ENCODE measurements around the gene ABCC5. TPM values are rescaled to one million over a fixed set of nuclear protein-coding genes. Genes with fewer than 3 reads are reported as not detected.

The ABCC5 gene
- total and polyA plus RNA-seq, 7 donors: 13.8 to 39.6 (median 22.0) TPM

- Histone ChIP-seq H3K36me3 (no peaks in the 10 kb centered on the region), H3K27me3 (no peaks in the 10 kb centered on the region), H3K9me3 (no peaks in the 10 kb centered on the region), H3K4me3 (no peak overlapping the region), H3K4me1 (peaks cover 0 to 8% (median 0%) of the 10 kb centered on the region in 4 donors), H3K27ac (no peak overlapping the region)
- no peak for DNase-seq
- intact Hi-C loops (cut with DNase I): no loop called here
- TF ChIP-seq POLR2AphosphoS5 (IDR thresholded peaks at IDR 0.05) (no peak), EP300 (IDR thresholded peaks at IDR 0.05) (no peak), CTCF (IDR thresholded peaks at IDR 0.05) (no peak), POLR2A (IDR thresholded peaks at IDR 0.05) (no peak)
Observed at GRCh38 chr3:183875411-183875810, 142.3 kb downstream of the ABCC5 start.

- Histone ChIP-seq H3K27ac (no peak overlapping the region), H3K4me1 (peaks cover 0 to 8% (median 0%) of the 10 kb centered on the region in 4 donors), H3K9me3 (no peaks in the 10 kb centered on the region), H3K36me3 (no peaks in the 10 kb centered on the region), H3K27me3 (no peaks in the 10 kb centered on the region), H3K4me3 (no peak overlapping the region)
- intact Hi-C loops (cut with DNase I): no loop called here
- no peak for DNase-seq
- no peak for TF ChIP-seq CTCF (IDR thresholded peaks at IDR 0.05)
- TF ChIP-seq EP300 (IDR thresholded peaks at IDR 0.05): no peak
- TF ChIP-seq POLR2A (IDR thresholded peaks at IDR 0.05): no peak
- TF ChIP-seq POLR2AphosphoS5 (IDR thresholded peaks at IDR 0.05): no peak
- 78 to 92% methylated on average over 3 of the region's 3 CpGs for WGBS, 2 donors
Observed at GRCh38 chr3:183873914-183874313, 143.8 kb downstream of the ABCC5 start.

GRCh38 chr3:183871541-183871940, 146.1 kb downstream of the ABCC5 start:
- peaks cover 0 to 8% (median 0%) of the 10 kb centered on the region in 4 donors for H3K4me1 ChIP-seq
- H3K27ac ChIP-seq: no peak overlapping the region
- peaks cover 0 to 13% (median 5%) of the 10 kb centered on the region in 4 donors for H3K36me3 ChIP-seq
- no peaks in the 10 kb centered on the region for H3K27me3 ChIP-seq
- 80 to 90% methylated on average over 2 of the region's 2 CpGs for WGBS, 2 donors
- no peak overlapping the region for H3K4me3 ChIP-seq
- intact Hi-C loops (cut with DNase I): no loop called here
- TF ChIP-seq POLR2A (IDR thresholded peaks at IDR 0.05) (no peak), POLR2AphosphoS5 (IDR thresholded peaks at IDR 0.05) (no peak), CTCF (IDR thresholded peaks at IDR 0.05) (no peak), EP300 (IDR thresholded peaks at IDR 0.05) (no peak)
- no peaks in the 10 kb centered on the region for H3K9me3 ChIP-seq
- no peak for DNase-seq

- H3K9me3 ChIP-seq: no peaks in the 10 kb centered on the region
- DNase-seq: no peak
Observed at GRCh38 chr3:183870563-183870962, 147.1 kb downstream of the ABCC5 start.

More at GRCh38 chr3:183870563-183870962, 147.1 kb downstream of the ABCC5 start:
- Histone ChIP-seq H3K27ac (no peak overlapping the region), H3K27me3 (no peaks in the 10 kb centered on the region), H3K4me1 (peaks cover 0 to 2% (median 0%) of the 10 kb centered on the region in 4 donors), H3K36me3 (peaks cover 0 to 23% (median 9%) of the 10 kb centered on the region in 4 donors), H3K4me3 (no peak overlapping the region)
- intact Hi-C loops (cut with DNase I): no loop called here
- 72 to 95% methylated on average over 3 of the region's 3 CpGs for WGBS, 2 donors
- TF ChIP-seq POLR2AphosphoS5 (IDR thresholded peaks at IDR 0.05) (no peak), EP300 (IDR thresholded peaks at IDR 0.05) (no peak), CTCF (IDR thresholded peaks at IDR 0.05) (no peak), POLR2A (IDR thresholded peaks at IDR 0.05) (no peak)

Small RNA genes within 50 kb of the gene (small RNA-seq; reads per million reads assigned to genes)
- gene MIR4448: 0 reads per million in 3 donors

Other genes starting within 250 kb of the ABCC5 start
- gene MAP6D1, start 192.3 kb downstream of the ABCC5 start, total RNA-seq: 1 to 10 TPM in 1 of 4 donors, under 1 TPM in 2, not detected in 1; 0.55 to 2.1 (median 0.71) TPM
- under 1 TPM in 1 of 3 donors, not detected in 2; 0.34 TPM for gene MAP6D1, start 192.3 kb downstream of the ABCC5 start, polyA plus RNA-seq
- gene PARL, start 133.0 kb downstream of the ABCC5 start, total RNA-seq: 10 to 100 TPM; 52.1 to 87.9 (median 67.4) TPM
- gene PARL, start 133.0 kb downstream of the ABCC5 start, polyA plus RNA-seq: 10 to 100 TPM; 54.7 to 61.7 (median 58.3) TPM
- not detected for gene HTR3D, start 13.9 kb upstream of the ABCC5 start, total RNA-seq
- gene HTR3D, start 13.9 kb upstream of the ABCC5 start, polyA plus RNA-seq: not detected
- not detected for gene HTR3C, start 35.2 kb upstream of the ABCC5 start, total RNA-seq
- gene HTR3C, start 35.2 kb upstream of the ABCC5 start, polyA plus RNA-seq: under 1 TPM in 2 of 3 donors, not detected in 1; 0.19 to 0.60 TPM
- not detected for gene HTR3E, start 79.2 kb upstream of the ABCC5 start, total RNA-seq
- 1 to 10 TPM in 1 of 3 donors, under 1 TPM in 1, not detected in 1; 0.54 to 1.2 TPM for gene HTR3E, start 79.2 kb upstream of the ABCC5 start, polyA plus RNA-seq
- 10 to 100 TPM; 26.0 to 43.5 (median 31.3) TPM for gene EIF2B5, start 117.5 kb upstream of the ABCC5 start, total RNA-seq
- 10 to 100 TPM; 31.8 to 48.1 (median 35.4) TPM for gene EIF2B5, start 117.5 kb upstream of the ABCC5 start, polyA plus RNA-seq
- gene DVL3, start 137.5 kb upstream of the ABCC5 start, total RNA-seq: 10 to 100 TPM; 38.5 to 71.2 (median 53.9) TPM
- gene DVL3, start 137.5 kb upstream of the ABCC5 start, polyA plus RNA-seq: 10 to 100 TPM; 15.0 to 40.8 (median 26.4) TPM
- gene AP2M1, start 157.0 kb upstream of the ABCC5 start, total RNA-seq: 100 to 1,000 TPM; 203 to 239 (median 225) TPM
- 100 to 1,000 TPM; 226 to 240 (median 237) TPM for gene AP2M1, start 157.0 kb upstream of the ABCC5 start, polyA plus RNA-seq
- 10 to 100 TPM; 32.4 to 51.3 (median 39.2) TPM for gene ABCF3, start 168.3 kb upstream of the ABCC5 start, total RNA-seq
- gene ABCF3, start 168.3 kb upstream of the ABCC5 start, polyA plus RNA-seq: 10 to 100 TPM; 36.5 to 48.9 (median 45.6) TPM
- under 1 TPM in 2 of 4 donors, not detected in 2; 0.36 to 0.83 TPM for gene VWA5B2, start 211.7 kb upstream of the ABCC5 start, total RNA-seq
- gene VWA5B2, start 211.7 kb upstream of the ABCC5 start, polyA plus RNA-seq: 1 to 10 TPM in 1 of 3 donors, under 1 TPM in 2; 0.23 to 1.0 (median 0.60) TPM
- 10 to 100 TPM; 29.6 to 46.8 (median 38.4) TPM for gene ALG3, start 231.1 kb upstream of the ABCC5 start, total RNA-seq
- 10 to 100 TPM in 2 of 3 donors, 1 to 10 TPM in 1; 9.9 to 39.7 (median 10.8) TPM for gene ALG3, start 231.1 kb upstream of the ABCC5 start, polyA plus RNA-seq
- gene EEF1AKMT4, start 231.8 kb upstream of the ABCC5 start, total RNA-seq: 1 to 10 TPM; 1.4 to 3.9 (median 2.4) TPM
- gene EEF1AKMT4, start 231.8 kb upstream of the ABCC5 start, polyA plus RNA-seq: 1 to 10 TPM; 4.2 to 6.5 (median 5.3) TPM
- gene CAMK2N2, start 243.7 kb upstream of the ABCC5 start, total RNA-seq: under 1 TPM in 1 of 4 donors, not detected in 3; 0.71 TPM
- gene CAMK2N2, start 243.7 kb upstream of the ABCC5 start, polyA plus RNA-seq: under 1 TPM in 1 of 3 donors, not detected in 2; 0.28 TPM